VCaP (cell line): ENCODE data around the gene SPATA46.
A peak's percentile ranks its signal among the peaks of the same experiment; 100 is the strongest.
"Not testable (repeated sequence)": the region's sequence is repeated elsewhere in the genome, so short reads cannot be mapped to it uniquely, and the experiment has no call there.

Experiments used
- H3K27ac ChIP-seq: fragments of 450-650 bp; 2 replicates; pipeline ENCODE4 v1.5.1; 2017
- CTCF ChIP-seq: fragments of 450-650 bp; conservative IDR thresholded peaks from 2 replicates; pipeline ENCODE4 v1.5.1; 2017; ENCODE audit warnings: mild to moderate bottlenecking, moderate library complexity

SPATA46 gene

GRCh38 chr1:162359523-162360236, 17.0 kb downstream of the SPATA46 start:
- no peak overlapping the region for H3K27ac ChIP-seq
- no peak for TF ChIP-seq CTCF

- TF ChIP-seq CTCF, result no peak
- H3K27ac ChIP-seq, result no peak overlapping the region
These were observed 17.7 kb downstream of the SPATA46 start for GRCh38 chr1:162358928-162359327.

DNA sequence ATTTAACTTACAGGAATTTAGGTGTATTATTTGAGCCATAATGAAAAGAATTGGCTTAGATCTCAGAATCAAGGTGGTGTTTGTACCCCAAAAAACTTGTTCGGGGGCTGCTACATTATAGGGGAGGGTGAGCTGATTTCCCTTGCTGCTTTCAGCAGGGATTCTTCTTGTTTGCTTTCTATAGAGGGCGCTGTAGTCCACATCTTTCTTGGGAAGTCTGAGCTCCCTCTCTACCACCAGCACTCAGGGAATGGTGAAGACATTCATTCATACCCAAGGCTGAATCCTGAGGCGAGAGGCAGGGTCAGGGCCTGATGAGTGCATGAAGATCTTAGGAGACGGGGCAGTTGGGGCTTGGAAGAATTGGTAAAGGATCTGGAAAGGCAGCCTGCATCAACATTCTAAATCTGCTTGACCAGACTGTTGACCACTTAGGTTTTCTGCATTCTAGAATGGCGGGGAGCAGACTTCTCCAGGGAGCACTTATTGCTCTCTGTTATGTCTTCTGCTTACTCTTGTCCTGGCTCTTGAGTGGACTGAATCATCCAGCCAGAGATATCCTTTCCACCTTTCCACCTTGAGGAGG, 18.9 kb downstream of the SPATA46 start:
- no peak overlapping the region for H3K27ac ChIP-seq
- TF ChIP-seq CTCF, result peak; percentile 45

DNA sequence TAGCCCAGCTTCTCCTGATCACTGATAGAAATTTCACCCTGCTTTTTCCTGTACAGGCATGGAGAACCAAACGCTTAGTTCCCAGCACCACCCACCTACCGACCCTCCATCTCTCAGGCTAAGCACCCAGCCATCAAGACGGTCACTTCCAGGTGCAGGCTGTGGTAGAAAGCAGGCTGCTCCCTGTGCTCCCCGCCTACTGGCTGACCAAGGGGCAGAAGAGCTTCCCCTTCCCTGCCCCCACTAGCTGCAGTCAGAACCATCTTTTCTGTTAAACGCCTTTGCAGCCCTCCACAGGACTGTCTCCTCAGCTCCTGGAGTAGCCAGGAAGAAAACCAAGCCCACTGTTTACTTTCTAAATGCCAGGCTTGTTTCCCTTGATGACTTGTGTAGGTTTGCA, 23.0 kb downstream of the SPATA46 start:
- no peak for TF ChIP-seq CTCF
- H3K27ac ChIP-seq, result peak overlapping the region; percentile 8; the same call in 1 of the 2 replicates

DNA sequence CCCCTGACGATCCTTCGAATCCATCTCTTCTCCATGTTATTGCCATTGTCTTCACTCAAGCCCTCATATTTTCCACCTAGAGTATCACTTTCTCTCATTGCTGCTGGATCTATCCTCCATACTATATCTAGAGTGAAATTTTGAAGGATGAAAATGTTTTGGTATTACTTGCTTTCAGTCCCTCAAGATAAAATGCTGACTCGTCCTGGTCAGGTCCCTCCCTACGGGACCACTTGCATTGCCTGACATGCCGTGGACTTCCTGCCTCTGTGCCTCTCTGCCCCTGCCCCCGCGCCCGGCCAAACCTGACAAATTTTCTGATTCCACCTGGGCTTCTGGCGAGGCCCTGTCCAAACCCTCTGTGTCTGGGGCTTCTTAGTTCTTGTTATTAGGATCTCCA, 23.6 kb downstream of the SPATA46 start:
- no peak for TF ChIP-seq CTCF

DNA sequence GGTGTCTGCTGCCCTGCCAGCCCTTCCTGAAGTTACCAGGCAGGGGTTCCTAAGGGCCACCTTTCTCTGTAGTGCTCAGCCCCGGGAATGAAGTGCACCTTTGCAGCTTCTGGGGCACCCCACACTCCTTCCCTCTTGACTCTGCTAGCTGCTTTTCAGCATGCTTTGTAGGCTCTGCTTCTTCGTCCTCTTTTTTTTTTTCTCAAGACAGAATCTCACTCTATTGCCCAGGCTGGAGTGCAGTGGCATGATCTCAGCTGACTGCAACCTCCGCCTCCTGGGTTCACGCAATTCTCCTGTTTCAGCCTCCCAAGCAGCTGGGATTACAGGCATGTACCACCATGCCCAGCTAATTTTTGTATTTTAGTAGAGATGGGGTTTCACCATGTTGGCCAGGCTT, 24.8 kb downstream of the SPATA46 start:
- not testable (repeated sequence) for H3K27ac ChIP-seq

More for the DNA sequence above, 23.6 kb downstream of the SPATA46 start:
- H3K27ac ChIP-seq, result no peak overlapping the region

DNA sequence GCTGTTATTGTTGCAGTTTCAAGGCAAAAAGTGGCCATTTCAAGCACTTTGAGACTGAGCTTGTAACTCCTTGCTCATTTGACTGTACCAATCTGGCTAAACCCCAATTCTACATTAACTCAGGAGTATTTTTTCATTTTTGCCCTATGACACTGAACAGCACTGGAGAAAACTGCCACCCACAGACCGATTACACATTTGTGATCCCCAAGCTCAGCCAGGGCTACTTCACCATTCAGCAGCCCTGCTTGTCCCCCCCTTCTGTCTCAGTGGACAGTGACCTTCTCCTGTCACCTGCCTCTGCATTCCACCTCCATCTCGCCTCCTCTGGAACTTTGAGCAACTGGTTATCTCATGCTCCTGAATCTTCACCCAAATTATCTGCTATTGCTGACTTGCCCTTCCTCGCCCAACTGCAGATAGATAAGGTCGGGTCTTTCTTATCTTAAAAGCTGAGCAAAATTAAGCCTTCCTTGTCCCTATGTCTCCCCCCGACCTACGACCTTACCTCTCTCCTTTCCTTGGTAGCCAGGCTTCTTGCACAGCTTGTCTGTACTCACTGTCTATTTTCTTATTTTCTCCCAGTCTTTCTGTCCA, 25.3 kb downstream of the SPATA46 start:
- TF ChIP-seq CTCF, result no peak
- H3K27ac ChIP-seq, result no peak overlapping the region
